ENCODE measurements around the gene S100A2.
A peak's percentile ranks its signal among the peaks of the same experiment; 100 is the strongest.
"Not testable (repeated sequence)": the region's sequence is repeated elsewhere in the genome, so short reads cannot be mapped to it uniquely, and the experiment has no call there.

S100A2 gene

DNA sequence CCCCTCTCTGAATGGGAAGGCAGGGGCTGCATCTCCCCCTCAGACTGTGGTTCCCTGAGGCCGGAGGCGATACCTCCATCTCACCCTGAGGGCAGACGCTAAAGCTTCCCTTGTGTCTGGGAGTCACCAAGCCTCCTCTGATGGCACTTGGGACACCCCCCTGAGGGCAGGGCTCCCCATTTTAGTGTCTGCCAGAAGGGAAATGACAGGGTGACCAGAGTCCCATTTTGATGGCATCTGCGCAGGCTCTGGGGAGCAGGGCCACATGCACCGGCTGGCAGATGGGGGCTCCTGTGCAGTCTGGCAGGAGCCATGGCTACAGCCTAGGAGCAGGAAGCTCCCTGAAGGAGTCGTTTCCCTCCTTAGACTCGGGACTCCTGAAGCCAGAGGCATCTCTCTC lies 1.7 kb downstream of the S100A2 start:
- no peak for DNase-seq (ENCODE audit: low read depth)

DNA sequence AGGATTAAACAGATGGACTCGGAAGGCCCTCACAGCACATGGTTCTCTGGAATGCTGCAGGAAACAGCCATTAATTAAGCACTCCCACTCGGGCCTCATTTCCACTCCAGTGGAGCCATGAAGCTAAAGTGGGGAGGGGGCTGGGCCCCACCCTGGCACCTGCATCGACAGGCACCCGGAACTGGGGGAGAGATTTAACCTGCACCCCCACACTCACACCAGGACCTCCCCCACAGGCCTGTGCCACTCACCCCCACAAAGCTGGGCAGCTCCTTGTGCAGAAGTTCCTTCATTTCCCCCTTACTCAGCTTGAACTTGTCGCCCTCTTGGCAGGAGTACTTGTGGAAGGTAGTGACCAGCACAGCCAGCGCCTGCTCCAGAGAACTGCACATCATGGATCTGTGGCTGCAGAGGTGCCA lies 2.2 kb downstream of the S100A2 start:
- no peak for DNase-seq (ENCODE audit: low read depth)

DNA sequence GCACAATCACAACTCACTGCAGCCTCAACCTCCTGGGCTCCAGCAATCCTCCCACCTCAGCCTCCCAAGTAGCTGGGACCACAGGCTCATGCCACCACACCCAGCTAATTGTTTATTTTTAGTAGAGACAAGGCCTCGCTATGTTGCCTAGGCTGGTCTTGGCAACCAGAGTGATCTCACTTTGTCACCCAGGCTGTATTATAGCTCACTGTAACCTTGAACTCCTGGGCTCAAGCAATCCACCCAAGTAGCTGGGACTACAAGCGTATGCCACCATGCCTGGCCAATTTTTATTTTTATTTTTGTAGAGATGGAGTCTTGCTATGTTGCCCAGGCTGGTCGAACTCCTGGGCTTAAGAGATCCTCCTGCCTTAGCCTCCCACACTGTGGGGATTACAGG lies 3.6 kb downstream of the S100A2 start:
- not testable (repeated sequence) for DNase-seq (ENCODE audit: low read depth)

DNA sequence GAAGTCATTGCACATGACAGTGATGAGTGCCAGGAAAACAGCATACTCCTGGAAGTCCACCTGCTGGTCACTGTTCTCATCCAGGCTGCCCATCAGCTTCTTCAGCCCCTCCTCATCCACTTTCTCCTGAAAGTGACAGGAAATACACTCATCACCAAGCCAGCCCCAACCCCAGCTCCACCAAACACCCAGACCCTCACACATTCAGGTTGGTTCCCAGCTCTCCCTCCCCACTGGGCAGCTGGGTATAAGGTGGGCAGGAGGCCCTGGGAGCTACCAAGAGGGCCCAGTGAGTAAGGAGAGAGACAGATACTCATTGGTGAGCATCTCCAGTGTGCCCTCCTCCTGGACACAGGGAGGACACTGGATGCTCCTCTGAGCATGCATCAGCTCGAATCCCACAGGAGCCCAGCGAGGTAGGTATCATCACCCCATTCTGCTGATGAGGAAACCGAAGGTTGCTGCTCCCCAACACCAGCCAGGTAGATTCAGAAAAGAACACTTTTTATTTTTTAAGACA lies 4.1 kb downstream of the S100A2 start:
- no peak for DNase-seq (ENCODE audit: low read depth)

DNA sequence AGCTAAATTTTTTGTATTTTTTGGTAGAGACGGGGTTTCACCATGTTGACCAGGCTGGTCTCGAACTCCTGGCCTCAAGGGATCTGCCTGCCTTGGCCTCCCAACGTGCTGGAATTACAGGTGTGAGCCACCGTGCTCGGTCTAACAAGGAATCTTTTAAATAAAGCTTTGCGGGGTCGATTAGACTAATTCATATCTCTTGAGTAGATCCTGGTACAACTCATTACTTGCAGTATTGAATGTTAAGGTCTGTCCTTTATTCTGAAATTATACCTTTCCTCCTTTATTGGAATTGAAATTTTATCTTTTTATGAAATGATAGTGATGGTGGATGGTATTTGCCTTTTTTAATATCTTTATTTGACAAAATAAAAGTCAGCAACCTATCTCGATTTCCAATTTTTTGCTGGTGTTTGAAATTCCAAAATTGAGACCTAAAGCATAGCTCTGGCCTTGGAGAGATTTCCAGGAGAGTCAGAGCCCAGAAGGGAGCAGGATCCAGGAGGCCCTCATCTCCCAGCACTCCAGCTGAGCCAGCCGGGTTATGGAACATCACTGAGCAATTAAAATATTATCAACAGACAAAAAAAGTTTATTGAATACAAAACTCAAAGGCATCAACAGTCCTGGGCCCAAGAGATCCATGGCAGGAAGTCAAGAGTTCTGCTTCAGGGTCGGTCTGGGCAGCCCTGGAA lies 4.7 kb downstream of the S100A2 start:
- DNase-seq (ENCODE audit: low read depth): no peak

DNA sequence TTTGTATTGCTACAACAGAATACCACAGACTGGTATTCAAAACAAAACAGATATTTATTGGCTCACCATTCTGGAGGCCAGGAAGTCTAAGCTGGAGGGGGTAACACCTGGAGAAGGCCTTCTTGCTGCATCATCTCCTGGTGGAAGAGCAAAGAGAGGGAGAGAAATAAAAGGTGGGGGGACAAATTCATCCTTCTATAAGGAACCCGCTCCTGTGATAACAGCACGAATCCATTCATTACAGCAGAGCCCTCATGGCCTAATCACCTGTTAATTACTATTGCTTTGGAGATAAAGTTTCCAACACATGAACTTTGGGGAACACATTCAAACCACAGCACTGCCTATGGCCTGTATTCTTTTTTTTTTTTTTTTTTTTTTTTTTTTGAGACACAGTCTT lies 5.4 kb downstream of the S100A2 start:
- DNase-seq (ENCODE audit: low read depth): no peak

DNA sequence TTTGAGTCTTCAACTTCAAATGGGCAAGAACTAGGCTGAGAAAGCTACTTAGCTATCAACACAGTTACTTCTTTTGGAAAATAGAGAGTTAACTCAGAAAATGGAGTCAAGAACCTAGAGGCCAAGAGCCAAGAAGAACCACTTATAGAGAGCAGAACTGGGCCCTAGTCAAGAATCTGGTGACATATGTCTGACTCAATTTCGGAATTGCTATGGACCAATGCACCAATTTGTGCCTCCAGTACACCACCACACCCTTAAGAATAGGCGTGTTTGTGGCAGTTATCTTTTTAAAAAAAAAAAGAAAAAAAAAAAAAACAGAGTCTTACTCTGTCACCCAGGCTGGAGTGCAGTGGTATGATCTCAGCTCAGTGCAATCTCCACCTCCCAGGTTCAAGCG lies 7.8 kb downstream of the S100A2 start:
- DNase-seq (ENCODE audit: low read depth): no peak

DNA sequence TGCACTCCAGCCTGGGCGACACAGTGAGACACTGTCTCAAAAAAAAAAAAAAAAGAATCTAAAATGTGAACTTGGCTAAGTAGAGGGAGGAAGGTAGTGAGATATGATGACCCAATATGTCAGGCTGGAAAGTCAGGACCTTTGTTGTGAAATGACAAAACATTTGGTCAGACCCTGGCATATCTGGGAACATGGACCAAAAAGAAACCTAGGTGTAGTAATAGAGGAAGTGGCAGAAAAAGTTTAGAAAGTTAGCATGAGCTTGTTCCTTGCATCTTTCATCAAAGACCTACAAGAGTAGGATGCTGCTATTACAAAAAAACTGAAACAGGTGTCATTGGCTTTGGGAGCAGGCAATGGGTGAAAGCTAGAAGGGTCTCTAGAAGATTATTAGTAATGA lies 9.3 kb downstream of the S100A2 start:
- DNase-seq (ENCODE audit: low read depth): no peak

DNA sequence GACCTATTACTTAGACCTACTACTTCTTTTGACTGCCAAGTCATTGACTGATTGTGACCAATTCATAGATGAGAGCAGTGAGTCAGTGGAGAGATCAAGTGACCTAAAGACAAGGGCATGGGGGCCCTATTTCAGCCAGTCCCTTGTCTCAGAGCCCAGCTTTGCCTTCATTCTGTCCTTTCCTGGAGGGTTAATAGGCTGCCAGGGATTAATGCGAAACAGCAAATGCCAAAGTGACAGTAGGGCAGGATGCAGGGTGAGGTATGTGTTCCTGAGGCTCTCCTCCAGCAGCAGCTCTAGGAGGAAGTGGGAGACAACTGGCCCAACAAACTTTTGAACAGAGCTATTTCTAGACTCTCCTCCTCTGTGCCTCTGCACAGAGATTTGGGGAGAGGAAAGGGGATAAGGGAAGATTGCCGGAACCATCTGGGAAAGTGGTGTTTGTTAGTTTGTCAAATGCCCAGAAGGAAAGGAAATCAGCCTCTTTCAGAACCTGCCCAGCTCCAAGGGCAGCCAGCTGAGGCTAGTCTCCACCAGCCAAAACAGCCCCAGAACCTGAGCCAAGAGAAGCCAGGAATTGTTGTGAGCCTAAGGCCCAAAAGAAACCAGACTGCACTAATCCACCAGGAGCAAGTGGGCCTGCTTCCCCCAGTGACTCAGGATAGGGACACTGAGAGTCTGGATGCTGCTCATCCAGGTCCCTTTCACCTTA lies 11.7 kb downstream of the S100A2 start:
- DNase-seq (ENCODE audit: low read depth): no peak

DNA sequence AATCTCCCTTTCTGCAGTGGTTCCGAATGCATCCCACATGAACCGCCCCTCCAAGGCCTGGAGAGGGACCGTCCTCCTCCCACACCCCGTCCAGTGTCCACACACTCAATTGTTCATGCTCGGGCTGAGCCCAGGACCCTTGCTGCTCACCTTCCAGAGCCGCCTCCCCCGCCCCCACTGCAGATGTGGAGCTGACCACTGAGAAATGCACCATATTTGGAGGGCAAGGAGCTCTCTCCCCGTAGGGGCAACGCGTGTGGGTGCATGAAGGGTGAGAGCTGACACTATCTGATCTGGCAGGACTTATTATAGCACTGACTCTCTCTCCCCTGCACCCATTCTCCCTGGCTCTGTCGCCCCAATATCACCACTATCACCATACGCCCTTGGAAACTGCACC lies 12.5 kb downstream of the S100A2 start:
- DNase-seq (ENCODE audit: low read depth): no peak

DNA sequence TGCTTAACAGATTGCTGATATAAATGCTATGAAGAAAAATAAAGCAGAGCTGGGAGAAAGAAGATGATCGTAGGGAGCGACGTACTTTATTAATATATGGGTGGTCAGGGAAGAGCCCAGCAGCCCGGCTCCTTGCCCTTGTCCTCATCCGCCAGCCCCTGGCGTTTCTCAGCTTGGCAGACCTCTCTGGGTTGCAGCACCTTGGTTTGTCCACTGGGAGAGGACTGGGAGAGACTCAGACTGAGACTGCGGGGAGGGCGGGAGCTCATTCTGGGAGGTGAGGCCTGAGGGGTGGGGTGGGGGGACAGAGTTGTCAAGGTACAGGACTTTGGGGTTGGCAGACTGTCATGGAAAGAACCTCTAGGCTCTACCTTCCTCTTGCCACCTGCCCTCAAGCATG lies 13.3 kb downstream of the S100A2 start:
- no peak for DNase-seq (ENCODE audit: low read depth)

DNA sequence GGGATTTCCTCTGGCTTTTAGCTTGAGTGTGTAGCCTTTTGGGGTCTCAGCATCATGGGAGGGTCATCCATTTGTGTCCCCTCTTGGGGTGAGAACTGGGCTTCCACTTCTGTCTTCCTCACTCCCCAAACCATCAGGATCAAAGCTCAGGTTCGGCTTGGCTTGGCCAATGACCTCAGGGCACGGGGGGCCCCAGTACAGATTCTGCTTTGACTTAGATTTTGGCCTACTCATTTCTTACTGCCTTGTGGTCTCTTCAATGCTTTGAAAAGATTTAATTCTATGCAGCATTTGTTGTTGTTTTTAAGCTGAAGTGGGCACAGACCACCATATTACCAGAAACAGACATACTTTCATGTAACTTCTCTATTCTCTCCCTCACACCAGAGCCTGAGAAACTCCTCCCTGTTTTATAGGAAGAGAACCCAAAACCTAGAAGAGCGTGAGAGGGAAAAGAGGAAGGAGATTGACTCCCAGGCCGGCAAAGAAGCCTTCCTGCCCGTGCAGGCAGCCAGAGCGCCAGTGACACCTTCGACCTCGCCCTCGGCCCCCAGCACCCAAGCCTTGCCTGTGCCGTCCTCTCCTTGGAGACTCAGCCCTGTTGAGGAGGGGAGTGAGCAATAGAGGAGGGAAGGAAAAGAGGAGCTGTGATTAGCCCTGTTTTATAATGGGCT lies 14.7 kb downstream of the S100A2 start:
- no peak for DNase-seq (ENCODE audit: low read depth)

DNA sequence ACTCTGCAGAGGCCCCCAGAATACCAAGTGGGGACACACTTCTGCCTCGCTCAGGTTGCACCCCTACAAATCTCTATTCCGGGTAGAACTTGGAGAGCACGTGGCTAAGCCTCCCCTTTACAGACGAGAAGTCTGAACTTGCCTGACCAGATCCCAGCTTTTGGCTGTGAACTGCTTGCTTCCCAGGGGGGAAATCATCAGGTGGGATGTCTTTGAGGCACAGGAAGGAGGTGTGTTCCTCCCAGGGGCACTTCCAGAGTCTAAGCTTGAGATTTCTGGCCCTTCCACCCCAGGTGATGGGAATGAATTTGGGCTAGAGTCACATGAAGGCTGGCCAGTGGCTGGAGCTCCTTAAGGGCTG lies 15.3 kb downstream of the S100A2 start:
- DNase-seq (ENCODE audit: low read depth): no peak

DNA sequence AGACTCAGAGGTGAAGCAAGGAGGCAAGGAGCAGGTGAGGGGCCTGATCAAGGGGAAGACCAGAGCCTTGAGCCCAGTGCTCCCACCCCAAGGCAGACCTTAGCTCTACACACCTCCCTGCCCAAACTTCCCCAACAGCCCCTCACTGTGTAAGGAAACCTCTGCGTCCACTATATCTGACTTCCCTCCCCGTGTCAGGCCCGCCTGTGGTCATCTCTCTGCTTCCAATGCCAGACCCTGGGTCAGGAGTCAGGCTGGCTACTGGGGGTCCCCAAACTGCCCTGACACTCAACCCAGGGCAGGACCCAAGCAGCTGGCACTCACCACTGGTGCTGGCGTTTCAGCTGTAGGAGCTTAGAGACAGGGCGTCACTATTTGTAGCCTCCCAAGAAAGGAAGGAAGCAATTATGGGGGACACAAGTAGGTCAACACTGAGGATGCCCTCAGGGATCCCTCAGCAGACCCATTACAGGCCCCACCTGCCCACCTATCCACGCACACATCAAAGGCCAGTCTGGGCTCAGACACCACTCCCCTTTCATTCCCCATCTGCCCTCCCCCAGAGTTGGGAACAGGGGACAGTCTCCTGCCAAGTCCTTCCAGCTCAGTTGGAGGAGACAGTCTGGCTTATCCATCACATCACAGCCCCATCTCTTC lies 15.8 kb downstream of the S100A2 start:
- no peak for DNase-seq (ENCODE audit: low read depth)

DNA sequence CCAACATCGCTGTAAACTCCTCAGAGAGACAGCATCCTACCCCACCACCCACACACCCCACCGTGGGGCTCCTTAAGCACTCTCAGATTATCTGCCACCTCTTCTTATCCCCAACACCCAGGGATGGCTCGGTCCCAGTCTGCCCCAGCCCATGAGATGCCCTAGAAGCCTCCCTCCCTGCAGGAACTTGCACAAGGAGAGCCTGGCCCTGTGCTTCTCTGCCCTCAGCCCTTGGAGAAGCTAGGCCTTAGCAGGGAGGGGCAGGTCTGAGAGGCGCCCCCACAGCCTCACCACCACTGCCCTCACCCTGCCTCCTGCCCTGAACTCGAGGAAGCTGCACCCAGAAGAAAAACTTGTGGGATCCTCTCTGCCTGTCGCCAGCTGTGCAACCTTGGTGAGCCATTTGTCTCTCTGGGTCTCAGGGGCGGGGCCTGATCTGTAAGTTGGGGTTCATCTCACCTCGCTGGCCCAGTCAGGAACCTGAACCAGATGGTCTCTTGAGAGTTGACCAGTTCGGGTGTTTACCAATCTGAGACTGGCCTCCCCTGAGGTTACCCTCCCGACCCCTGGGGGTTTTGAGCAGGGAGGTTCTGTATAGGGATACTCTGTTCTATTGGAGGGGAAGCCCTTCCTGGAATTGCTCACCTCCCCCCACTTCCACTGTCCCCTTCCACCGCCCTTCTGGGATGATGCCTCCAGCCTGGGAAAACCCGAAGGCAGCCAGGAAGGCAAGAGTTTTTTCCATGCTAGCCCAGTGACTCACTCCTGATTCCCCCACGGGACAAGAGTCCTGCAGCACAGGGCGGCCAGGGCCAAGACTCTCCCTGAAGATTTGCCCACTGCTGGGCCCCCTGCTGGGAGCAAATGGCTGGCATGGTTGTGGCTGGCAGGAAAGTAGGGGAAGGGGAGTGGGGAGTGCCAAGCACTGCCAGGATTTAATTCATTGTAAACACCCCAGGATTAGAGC lies 16.6 kb downstream of the S100A2 start, which contains the start of gene S100A3:
TSS of gene S100A3 (minus strand) at position 537 of the 967 bp plus-strand sequence. CDS start 773 bp downstream, outside the sequence.
- DNase-seq (ENCODE audit: low read depth): peak; percentile 81

DNA sequence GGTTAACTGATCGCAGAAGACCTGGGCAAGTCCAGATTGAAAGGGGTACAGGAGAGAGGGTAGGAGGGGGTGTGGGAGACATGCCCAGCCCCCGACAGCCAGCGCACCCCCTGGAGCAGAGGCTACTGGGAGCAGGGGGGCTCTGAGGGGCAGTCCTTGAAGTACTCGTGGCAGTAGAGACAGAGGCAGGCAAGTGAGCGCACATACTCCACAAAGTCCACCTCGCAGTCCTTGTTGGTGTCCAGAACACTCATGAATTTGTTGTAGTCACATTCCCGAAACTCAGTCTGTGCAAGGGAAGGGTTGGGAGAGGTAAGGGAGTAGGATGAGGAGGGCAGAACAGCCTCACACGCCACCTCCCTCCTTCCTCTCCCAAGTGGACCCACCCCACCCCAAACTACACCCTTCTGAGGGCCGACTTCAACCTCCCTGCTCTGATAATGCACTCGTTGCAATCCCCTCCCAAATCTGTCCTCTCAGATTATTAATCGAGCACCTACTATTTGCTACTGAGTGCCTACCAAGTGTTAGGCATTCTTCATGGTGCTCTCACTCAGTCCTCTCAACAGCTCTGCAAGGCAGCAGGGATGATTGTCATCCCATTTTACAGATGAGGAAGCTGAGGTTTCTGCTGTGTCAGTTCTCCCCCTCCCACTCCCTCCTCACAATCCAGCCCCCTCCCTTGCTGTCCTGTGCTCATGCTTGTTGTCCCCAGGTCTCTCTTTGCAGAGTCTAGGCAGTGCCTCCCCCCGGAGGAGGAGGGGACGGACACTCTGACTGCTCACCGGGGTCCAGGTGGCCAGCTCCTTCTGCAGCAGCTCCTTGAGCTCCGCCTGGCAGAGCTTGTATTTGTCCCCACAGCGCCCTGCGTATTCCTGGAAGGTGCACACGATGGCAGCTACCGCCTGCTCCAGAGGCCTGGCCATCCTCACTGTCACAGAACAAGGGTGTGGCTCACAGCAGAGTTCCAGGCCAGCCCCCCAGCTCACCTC lies 17.8 kb downstream of the S100A2 start:
- no peak for DNase-seq (ENCODE audit: low read depth)

DNA sequence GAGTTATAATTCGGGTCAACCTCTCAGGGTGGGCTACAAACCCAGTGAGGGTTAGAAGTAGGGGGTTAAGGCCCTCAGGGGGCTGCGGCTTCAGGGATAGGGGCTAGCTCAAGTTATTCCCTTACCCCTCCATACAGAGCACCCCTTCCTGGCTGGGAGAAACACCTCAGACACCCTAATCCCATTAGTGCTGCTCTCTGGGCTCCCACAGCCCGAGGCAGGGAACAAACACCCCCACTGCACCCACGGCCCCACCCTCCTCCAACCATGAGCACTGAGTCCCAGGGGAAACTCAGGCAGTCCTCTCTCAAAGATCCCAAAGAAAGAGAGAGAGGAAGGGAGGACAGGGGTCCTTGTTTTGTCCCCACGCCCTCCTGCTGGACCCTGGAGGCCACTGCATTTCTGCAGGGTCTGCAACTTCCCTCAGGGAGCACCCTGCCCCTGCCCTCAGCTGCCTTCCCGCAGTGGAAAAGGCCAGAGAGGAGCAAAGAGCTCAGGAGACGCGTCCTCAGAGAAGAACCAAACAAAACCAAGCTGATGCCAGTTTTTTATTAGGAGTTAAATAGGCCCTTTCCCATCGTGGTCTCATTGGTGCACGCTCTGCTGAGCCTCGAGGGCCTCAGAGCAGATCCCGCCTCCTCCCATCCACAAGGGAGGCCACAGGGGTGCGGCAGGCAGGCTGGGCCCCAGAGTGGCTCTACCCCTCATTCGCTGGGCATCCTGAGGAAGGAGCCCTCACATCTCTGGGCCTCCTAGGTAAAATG lies 18.7 kb downstream of the S100A2 start:
- no peak for DNase-seq (ENCODE audit: low read depth)

DNA sequence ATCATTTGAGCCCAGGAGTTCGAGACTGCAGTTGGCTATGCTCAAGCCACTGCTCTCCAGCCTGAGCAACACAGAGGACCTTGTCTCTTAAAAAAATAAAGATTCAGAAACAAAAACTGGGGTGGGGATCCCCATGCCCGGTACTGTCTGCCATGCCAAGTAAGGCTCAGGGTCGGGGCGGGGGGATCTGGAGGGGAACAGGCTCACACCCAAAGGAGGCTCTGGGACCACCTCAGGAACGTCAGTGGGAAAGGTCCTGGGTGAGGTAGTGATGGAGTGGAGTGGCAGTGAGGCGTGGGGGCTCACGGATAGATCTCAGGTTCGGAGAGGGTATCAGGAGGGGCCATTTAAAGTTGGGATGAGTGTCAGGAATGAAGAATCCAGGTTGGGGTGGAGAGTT lies 19.3 kb downstream of the S100A2 start:
- no peak for DNase-seq (ENCODE audit: low read depth)

Measured in HS-27A (cell line).